NK-92 (cell line): ENCODE measurements around the gene RPA3.

Source experiments
- DNase-seq: peaks from one replicate; lab custom pipeline; 2025; ENCODE audit not compliant: unreplicated experiment; lab: John Stamatoyannopoulos, UW

RPA3 gene

GRCh38 chr7:7718492-7718891 lies at the start of gene RPA3:
RPA3 (minus strand) TSS chr7:7718607; CDS start chr7:7640418, 78,189 bp downstream.
- DNase-seq: no peak

GRCh38 chr7:7766671-7767070 lies 48.3 kb upstream of the RPA3 start:
- no peak for DNase-seq

GRCh38 chr7:7765422-7765821 lies 47.0 kb upstream of the RPA3 start:
- DNase-seq: no peak

GRCh38 chr7:7764520-7765396 lies 46.4 kb upstream of the RPA3 start:
- no peak for DNase-seq

GRCh38 chr7:7761974-7762779 lies 43.8 kb upstream of the RPA3 start:
- DNase-seq: no peak

- DNase-seq: no peak
Measured at GRCh38 chr7:7761340-7761973, 43.0 kb upstream of the RPA3 start.

- no peak for DNase-seq
Measured at GRCh38 chr7:7757576-7757975, 39.2 kb upstream of the RPA3 start.

- DNase-seq: no peak
Measured at GRCh38 chr7:7756577-7756976, 38.2 kb upstream of the RPA3 start.

GRCh38 chr7:7751243-7752092 lies 33.1 kb upstream of the RPA3 start:
- DNase-seq: no peak

GRCh38 chr7:7750571-7751242 lies 32.3 kb upstream of the RPA3 start:
- DNase-seq: no peak

- no peak for DNase-seq
Measured at GRCh38 chr7:7746458-7746857, 28.1 kb upstream of the RPA3 start.

- DNase-seq: no peak
Measured at GRCh38 chr7:7745966-7746365, 27.6 kb upstream of the RPA3 start.

- DNase-seq: no peak
Measured at GRCh38 chr7:7745258-7745657, 26.9 kb upstream of the RPA3 start.

GRCh38 chr7:7742223-7742622 lies 23.8 kb upstream of the RPA3 start:
- no peak for DNase-seq

- no peak for DNase-seq
Measured at GRCh38 chr7:7740037-7740355, 21.6 kb upstream of the RPA3 start.

- no peak for DNase-seq
Measured at GRCh38 chr7:7739204-7740036, 21.0 kb upstream of the RPA3 start.

- no peak for DNase-seq
Measured at GRCh38 chr7:7738622-7739021, 20.2 kb upstream of the RPA3 start.

GRCh38 chr7:7738177-7738576 lies 19.8 kb upstream of the RPA3 start:
- DNase-seq: no peak

- no peak for DNase-seq
Measured at GRCh38 chr7:7737674-7738073, 19.3 kb upstream of the RPA3 start.
